GM12872 (cell line): ENCODE data around the gene PSD4.

Experiments used
- CTCF ChIP-seq: IDR thresholded peaks from 3 replicates; pipeline ENCODE4 v1.5.1; 2011; ENCODE audit warnings: low read depth, mild to moderate bottlenecking, low read length, moderate library complexity; ENCODE audit not compliant: insufficient read depth

The PSD4 gene

GRCh38 chr2:113196839-113197238, 23.1 kb downstream of the PSD4 start:
- no peak for TF ChIP-seq CTCF

GRCh38 chr2:113197347-113198047, 23.7 kb downstream of the PSD4 start:
- no peak for TF ChIP-seq CTCF

GRCh38 chr2:113198048-113198789, 24.4 kb downstream of the PSD4 start:
- TF ChIP-seq CTCF = no peak

GRCh38 chr2:113198790-113199612, 25.2 kb downstream of the PSD4 start:
- peak; percentile 86 for TF ChIP-seq CTCF

GRCh38 chr2:113200236-113200635, 26.5 kb downstream of the PSD4 start:
- no peak for TF ChIP-seq CTCF

GRCh38 chr2:113200736-113201490, 27.1 kb downstream of the PSD4 start:
- no peak for TF ChIP-seq CTCF
